BLaER1 treated with 17β-estradiol and CSF1 and Interleukin-3, amounts not matched to agents 10 nM and 100 nM (cell line): ENCODE data around the gene ZNF512B.
"Not testable (repeated sequence)": the region's sequence is repeated elsewhere in the genome, so short reads cannot be mapped to it uniquely, and the experiment has no call there.

Source experiments
- H3K27ac ChIP-seq, 11 experiments: shearing (Covaris generic); formaldehyde crosslinking; 2 replicates each; pipeline ENCODE4 v1.8.1; 2022
- H3K27me3 ChIP-seq, 11 experiments: shearing (Covaris generic); formaldehyde crosslinking; 2 replicates each; pipeline ENCODE4 v1.8.1; 2022
- H3K36me3 ChIP-seq, 11 experiments: shearing (Covaris generic); formaldehyde crosslinking; 2 replicates each; pipeline ENCODE4 v1.8.1; 2022
- H3K4me1 ChIP-seq, 10 experiments: shearing (Covaris generic); formaldehyde crosslinking; 2 replicates each; pipeline ENCODE4 v1.8.1; 2022
- H3K4me2 ChIP-seq, 11 experiments: shearing (Covaris generic); formaldehyde crosslinking; 2 replicates each; pipeline ENCODE4 v1.8.1; 2022
- H3K4me3 ChIP-seq, 10 experiments: shearing (Covaris generic); formaldehyde crosslinking; 2 replicates each; pipeline ENCODE4 v1.8.1; 2022
- H3K9ac ChIP-seq, 11 experiments: shearing (Covaris generic); formaldehyde crosslinking; 2 replicates each; pipeline ENCODE4 v1.8.1; 2022
- H3K9me3 ChIP-seq, 11 experiments: shearing (Covaris generic); formaldehyde crosslinking; replicated peaks in 1 of 11; 2 replicates each; pipeline ENCODE4 v1.8.1; 2022
- H4K20me1 ChIP-seq, 11 experiments: shearing (Covaris generic); formaldehyde crosslinking; 2 replicates each; pipeline ENCODE4 v1.8.1; 2022
- Cebpa-rat ChIP-seq, 11 experiments: shearing (Covaris generic); IDR thresholded peaks; 2 replicates each; pipeline ENCODE4 v1.8.1; 2022

The ZNF512B gene

GRCh38 chr20:63932606-63933160, 37.0 kb downstream of the ZNF512B start:
- Histone ChIP-seq H3K27ac (no peak overlapping the region), H4K20me1 (peaks cover 80 to 100% (median 100%) of the 10 kb centered on the region in 11 experiments), H3K9ac (no peak overlapping the region; a peak in 1 of 22 replicates), H3K4me1 (peaks cover 0 to 56% (median 33%) of the 10 kb centered on the region in 10 experiments; a peak in 14 of 20 replicates), H3K9me3 (no peaks in the 10 kb centered on the region), H3K4me3 (no peak overlapping the region), H3K4me2 (no peak overlapping the region), H3K27me3 (no peaks in the 10 kb centered on the region), H3K36me3 (peaks cover 95 to 100% (median 99%) of the 10 kb centered on the region in 11 experiments)
- TF ChIP-seq Cebpa-rat (IDR thresholded peaks at IDR 0.05): no peak

- Histone ChIP-seq H3K27ac (0 out of 22 replicates have a peak overlapping the region, but pooled peaks of 1 of the 11 experiments have one; percentile 53), H4K20me1 (peaks cover 79 to 100% (median 100%) of the 10 kb centered on the region in 11 experiments), H3K36me3 (peaks cover 98 to 100% (median 100%) of the 10 kb centered on the region in 11 experiments), H3K27me3 (no peaks in the 10 kb centered on the region), H3K4me2 (peak overlapping the region in 3 of 11 experiments; percentile 57 to 74 (median 60); a peak in 4 of 22 replicates), H3K9me3 (no peaks in the 10 kb centered on the region), H3K4me3 (no peak overlapping the region), H3K9ac (peak overlapping the region in 2 of 11 experiments; percentile 29 to 61; a peak in 1 of 22 replicates), H3K4me1 (peaks cover 0 to 63% (median 39%) of the 10 kb centered on the region in 10 experiments; a peak in 15 of 20 replicates)
- TF ChIP-seq Cebpa-rat (IDR thresholded peaks at IDR 0.05): no peak
Measured at GRCh38 chr20:63931735-63932134, 38.0 kb downstream of the ZNF512B start.

- H4K20me1 ChIP-seq: peaks cover 80 to 100% (median 100%) of the 10 kb centered on the region in 11 experiments
- peaks cover 98 to 100% (median 100%) of the 10 kb centered on the region in 11 experiments for H3K36me3 ChIP-seq
- peak overlapping the region in 6 of 11 experiments; percentile 9 to 74 (median 54); a peak in 8 of 22 replicates for H3K4me2 ChIP-seq
- TF ChIP-seq Cebpa-rat (IDR thresholded peaks at IDR 0.05): no peak
- no peak overlapping the region for H3K4me3 ChIP-seq
- peak overlapping the region in 6 of 11 experiments; percentile 29 to 64 (median 49); a peak in 10 of 22 replicates for H3K9ac ChIP-seq
- H3K9me3 ChIP-seq: no peaks in the 10 kb centered on the region
- peaks cover 0 to 67% (median 45%) of the 10 kb centered on the region in 10 experiments; a peak in 16 of 20 replicates for H3K4me1 ChIP-seq
- H3K27me3 ChIP-seq: no peaks in the 10 kb centered on the region
- peak overlapping the region in 6 of 11 experiments; percentile 23 to 53 (median 40); a peak in 8 of 22 replicates for H3K27ac ChIP-seq
Measured at GRCh38 chr20:63930971-63931553, 38.7 kb downstream of the ZNF512B start.

- not testable (repeated sequence) for H3K27me3 ChIP-seq, H3K4me3 ChIP-seq, H3K9me3 ChIP-seq
- Histone ChIP-seq H4K20me1 (peaks cover 80 to 100% (median 100%) of the 10 kb centered on the region in 11 experiments), H3K9ac (peak overlapping the region in 3 of 11 experiments; percentile 43 to 61 (median 55); a peak in 1 of 22 replicates), H3K36me3 (peaks cover 82 to 100% (median 94%) of the 10 kb centered on the region in 11 experiments), H3K4me1 (peaks cover 11 to 67% (median 51%) of the 10 kb centered on the region in 10 experiments), H3K4me2 (peak overlapping the region in 6 of 11 experiments; percentile 6 to 74 (median 54); a peak in 7 of 22 replicates), H3K27ac (peak overlapping the region in 1 of 11 experiments; percentile 53; a peak in 1 of 22 replicates)
Measured at GRCh38 chr20:63929473-63929883, 40.3 kb downstream of the ZNF512B start.

- Histone ChIP-seq H3K36me3 (peaks cover 78 to 100% (median 94%) of the 10 kb centered on the region in 11 experiments), H3K9me3 (no peaks in the 10 kb centered on the region), H3K9ac (no peak overlapping the region; a peak in 1 of 22 replicates), H4K20me1 (peaks cover 80 to 100% (median 100%) of the 10 kb centered on the region in 11 experiments), H3K4me1 (peaks cover 16 to 67% (median 54%) of the 10 kb centered on the region in 10 experiments), H3K27me3 (no peaks in the 10 kb centered on the region), H3K4me3 (no peak overlapping the region), H3K4me2 (no peak overlapping the region), H3K27ac (no peak overlapping the region)
- no peak for TF ChIP-seq Cebpa-rat (IDR thresholded peaks at IDR 0.05)
Measured at GRCh38 chr20:63929071-63929470, 40.7 kb downstream of the ZNF512B start.

- H3K4me2 ChIP-seq: peak overlapping the region in 6 of 11 experiments; percentile 15 to 63 (median 24); a peak in 8 of 22 replicates
- H3K4me1 ChIP-seq: peaks cover 27 to 85% (median 70%) of the 10 kb centered on the region in 10 experiments
- H3K36me3 ChIP-seq: peaks cover 69 to 100% (median 88%) of the 10 kb centered on the region in 11 experiments
- no peak overlapping the region for H3K27ac ChIP-seq
- no peak overlapping the region for H3K4me3 ChIP-seq
- no peaks in the 10 kb centered on the region for H3K27me3 ChIP-seq
- no peaks in the 10 kb centered on the region for H3K9me3 ChIP-seq
- no peak overlapping the region for H3K9ac ChIP-seq
- TF ChIP-seq Cebpa-rat (IDR thresholded peaks at IDR 0.05): no peak
- peaks cover 80 to 100% (median 100%) of the 10 kb centered on the region in 11 experiments for H4K20me1 ChIP-seq
Measured at GRCh38 chr20:63926298-63926697, 43.4 kb downstream of the ZNF512B start.

GRCh38 chr20:63924241-63924640, 45.5 kb downstream of the ZNF512B start:
- no peaks in the 10 kb centered on the region for H3K9me3 ChIP-seq
- peaks cover 27 to 64% (median 55%) of the 10 kb centered on the region in 10 experiments for H3K4me1 ChIP-seq
- H3K9ac ChIP-seq: peak overlapping the region in 6 of 11 experiments; percentile 1 to 31 (median 16); a peak in 5 of 22 replicates
- no peak for TF ChIP-seq Cebpa-rat (IDR thresholded peaks at IDR 0.05)
- peaks cover 64 to 98% (median 83%) of the 10 kb centered on the region in 11 experiments for H3K36me3 ChIP-seq
- no peak overlapping the region for H3K4me3 ChIP-seq
- peak overlapping the region in 6 of 11 experiments; percentile 9 to 61 (median 26); a peak in 8 of 22 replicates for H3K27ac ChIP-seq
- peaks cover 82 to 100% (median 98%) of the 10 kb centered on the region in 11 experiments for H4K20me1 ChIP-seq
- H3K27me3 ChIP-seq: no peaks in the 10 kb centered on the region
- H3K4me2 ChIP-seq: peak overlapping the region; percentile 8 to 78 (median 61); a peak in 20 of 22 replicates

GRCh38 chr20:63923651-63924050, 46.1 kb downstream of the ZNF512B start:
- H3K9ac ChIP-seq: peak overlapping the region in 6 of 11 experiments; percentile 3 to 49 (median 29); a peak in 2 of 22 replicates
- H3K27ac ChIP-seq: no peak overlapping the region; a peak in 1 of 22 replicates
- peak overlapping the region in 10 of 11 experiments; percentile 3 to 78 (median 62); a peak in 18 of 22 replicates for H3K4me2 ChIP-seq
- no peak overlapping the region for H3K4me3 ChIP-seq
- H3K4me1 ChIP-seq: peaks cover 27 to 60% (median 55%) of the 10 kb centered on the region in 10 experiments
- H4K20me1 ChIP-seq: peaks cover 88 to 100% (median 98%) of the 10 kb centered on the region in 11 experiments
- H3K27me3 ChIP-seq: no peaks in the 10 kb centered on the region
- peaks cover 64 to 98% (median 83%) of the 10 kb centered on the region in 11 experiments for H3K36me3 ChIP-seq
- no peaks in the 10 kb centered on the region for H3K9me3 ChIP-seq
- no peak for TF ChIP-seq Cebpa-rat (IDR thresholded peaks at IDR 0.05)
